WTC11 (cell line): ENCODE results near the gene ZNF503. TPM values are rescaled to one million over a fixed set of nuclear protein-coding genes. Genes with fewer than 3 reads are reported as not detected.

Experiments
- ATAC-seq: fragments of 200-7000 bp; cut with Tn5 transposase; 2 replicates; pipeline ENCODE4 v1.10.0; 2021; ENCODE audit warnings: mild to moderate bottlenecking, moderate library complexity
- CTCF ChIA-PET: fragments of 300-600 bp; sonication (Branson Sonifier 250); formaldehyde crosslinking; loops from one replicate; lab custom pipeline; 2021; ENCODE audit warnings: antibody characterized with exemption; lab: Charles Lee
- POLR2A ChIA-PET: fragments of 350-600 bp; sonication (Branson Sonifier 250); formaldehyde crosslinking; loops from one replicate; lab custom pipeline; 2021; ENCODE audit warnings: antibody characterized with exemption; lab: Charles Lee
- DNase-seq: peaks from one replicate; pipeline ENCODE4 v3.0.0; 2021; ENCODE audit warnings: low spot score
- H3K27ac Mint-ChIP-seq: 2 replicates; pipeline ENCODE4 v1.8.0; 2021; ENCODE audit warnings: mixed read lengths
- H3K27me3 Mint-ChIP-seq: 2 replicates; pipeline ENCODE4 v1.8.0; 2021; ENCODE audit warnings: low read depth, mild to moderate bottlenecking, moderate library complexity, mixed read lengths
- H3K36me3 Mint-ChIP-seq: 2 replicates; pipeline ENCODE4 v1.8.0; 2021; ENCODE audit warnings: mixed read lengths
- H3K4me1 Mint-ChIP-seq: 2 replicates; pipeline ENCODE4 v1.8.0; 2022; ENCODE audit warnings: mixed read lengths
- H3K4me3 Mint-ChIP-seq: 2 replicates; pipeline ENCODE4 v1.8.0; 2021; ENCODE audit warnings: mild to moderate bottlenecking, moderate library complexity, mixed read lengths
- H3K9me3 Mint-ChIP-seq: 2 replicates; pipeline ENCODE4 v1.8.0; 2021; ENCODE audit warnings: mixed read lengths
- AFF4 ChIP-seq: sonication (generic); formaldehyde crosslinking; IDR thresholded peaks from 2 replicates; pipeline ENCODE4 v1.8.1; 2023; ENCODE audit warnings: mild to moderate bottlenecking, missing genetic modification reagents, borderline replicate concordance
- ESRRA ChIP-seq: sonication (generic); formaldehyde crosslinking; IDR thresholded peaks from 2 replicates; pipeline ENCODE4 v1.8.1; 2022; ENCODE audit warnings: mild to moderate bottlenecking, missing genetic modification reagents, borderline replicate concordance
- HMGA2 ChIP-seq: fragments of 250-450 bp; sonication (Bioruptor Pico); IDR thresholded peaks from 2 replicates; pipeline ENCODE4 v1.4.0; 2021; ENCODE audit warnings: mild to moderate bottlenecking, moderate library complexity
- HMGXB4 ChIP-seq: sonication (generic); formaldehyde crosslinking; IDR thresholded peaks from 2 replicates; pipeline ENCODE4 v1.8.1; 2023; ENCODE audit warnings: mild to moderate bottlenecking, moderate library complexity, missing genetic modification reagents
- JUN ChIP-seq: sonication (generic); formaldehyde crosslinking; IDR thresholded peaks from 2 replicates; pipeline ENCODE4 v1.8.0; 2023; ENCODE audit warnings: mild to moderate bottlenecking, missing genetic modification reagents
- MAX ChIP-seq: sonication (generic); formaldehyde crosslinking; IDR thresholded peaks from 2 replicates; pipeline ENCODE4 v1.8.0; 2022; ENCODE audit warnings: mild to moderate bottlenecking, missing genetic modification reagents
- NR3C1 ChIP-seq: sonication (generic); formaldehyde crosslinking; conservative IDR thresholded peaks from 2 replicates; pipeline ENCODE4 v1.8.1; 2023; ENCODE audit warnings: low read depth, mild to moderate bottlenecking, missing genetic modification reagents
- PRDM15 ChIP-seq: sonication (generic); formaldehyde crosslinking; IDR thresholded peaks from 2 replicates; pipeline ENCODE4 v1.8.0; 2022; ENCODE audit warnings: missing genetic modification reagents
- RELA ChIP-seq: sonication (generic); formaldehyde crosslinking; IDR thresholded peaks from 2 replicates; pipeline ENCODE4 v1.8.1; 2022; ENCODE audit warnings: missing genetic modification reagents, mild to moderate bottlenecking, borderline replicate concordance
- TP53 ChIP-seq: sonication (generic); formaldehyde crosslinking; IDR thresholded peaks from 2 replicates; pipeline ENCODE4 v1.8.1; 2023; ENCODE audit warnings: mild to moderate bottlenecking, missing genetic modification reagents
- USF2 ChIP-seq: sonication (generic); formaldehyde crosslinking; IDR thresholded peaks from 2 replicates; pipeline ENCODE4 v1.8.1; 2023; ENCODE audit warnings: mild to moderate bottlenecking, missing genetic modification reagents, moderate library complexity
- ZNF263 ChIP-seq: sonication (generic); formaldehyde crosslinking; IDR thresholded peaks from 2 replicates; pipeline ENCODE4 v1.8.1; 2022; ENCODE audit warnings: low read depth, mild to moderate bottlenecking, moderate library complexity, missing genetic modification reagents
- ZNF425 ChIP-seq: fragments of 250-450 bp; sonication (Bioruptor Pico); conservative IDR thresholded peaks from 2 replicates; pipeline ENCODE4 v1.9.0; 2021; ENCODE audit warnings: mild to moderate bottlenecking
- total RNA-seq: library from RNA; stranded (reverse); gene quantifications from 3 replicates; pipeline ENCODE4 v1.2.3, GENCODE V29; 2021

ZNF503 gene
- total RNA-seq, 1 experiment from 2014 or later, result 0.39 TPM

GRCh38 chr10:75399461-75400162, 2.0 kb downstream of the ZNF503 start (continued):
- TF ChIP-seq RELA (CRISPR knock-in tag) (no peak), NR3C1 (CRISPR knock-in tag) (no peak), HMGXB4 (CRISPR knock-in tag) (peak; percentile 30; the same call in 1 of the 2 replicates), TP53 (no peak)
- TF ChIP-seq, all 79 proteins: peak for 2

- Mint-ChIP-seq H3K36me3 (no peaks in the 10 kb centered on the region), H3K4me1 (peaks cover 34% of the 10 kb centered on the region), H3K27ac (no peak overlapping the region), H3K9me3 (no peaks in the 10 kb centered on the region), H3K27me3 (peaks cover 97% of the 10 kb centered on the region), H3K4me3 (peak overlapping the region; percentile 74)
- TF ChIP-seq PRDM15 (CRISPR knock-in tag) (no peak), MAX (CRISPR knock-in tag) (peak; percentile 57), USF2 (CRISPR knock-in tag) (0 out of 2 replicates have a peak, but pooled peaks have one; percentile 6), HMGA2 (CRISPR knock-in tag) (no peak), ESRRA (0 out of 2 replicates have a peak, but pooled peaks have one; percentile 42), ZNF263 (CRISPR knock-in tag) (peak; percentile 62; the same call in 1 of the 2 replicates)
- ATAC-seq, result peak; percentile 0; the same call in 1 of the 2 replicates
- ChIA-PET POLR2A (no interaction called here), CTCF (interaction anchor here (0.6 to 4.2 kb wide), 12 partner anchors 11 to 905 kb away, joined by 3 to 30 read pairs (median 4); no protein-coding TSS in a partner anchor)
- peak; percentile 57 for DNase-seq
These were observed 2.7 kb downstream of the ZNF503 start for GRCh38 chr10:75398692-75399460.

GRCh38 chr10:75398200-75398691, 3.3 kb downstream of the ZNF503 start:
- ATAC-seq (no peak), DNase-seq (no peak)
- Mint-ChIP-seq H3K27ac (no peak overlapping the region), H3K27me3 (peaks cover 97% of the 10 kb centered on the region), H3K36me3 (no peaks in the 10 kb centered on the region), H3K9me3 (no peaks in the 10 kb centered on the region), H3K4me1 (peaks cover 31% of the 10 kb centered on the region), H3K4me3 (0 out of 2 replicates have a peak overlapping the region, but pooled peaks have one; percentile 59)
- POLR2A ChIA-PET, result no interaction called here
- CTCF ChIA-PET, result interaction anchor here (0.6 to 4.2 kb wide), 6 partner anchors 12 to 638 kb away, joined by 3 to 30 read pairs (median 6); partner anchors contain the start of gene COMTD1
- TF ChIP-seq ZNF425 (CRISPR knock-in tag) (no peak), JUN (CRISPR knock-in tag) (no peak), AFF4 (CRISPR knock-in tag) (no peak)
